Adrenal gland (tissue), 12 donors: ENCODE measurements around the gene INSR. TPM values are rescaled to one million over a fixed set of nuclear protein-coding genes. Genes with fewer than 3 reads are reported as not detected.

Experiments
- DNase-seq, 7 donors: peaks; one replicate each; pipeline ENCODE4 v3.0.0-alpha.2; 2019 to 2020
- H3K27ac ChIP-seq, 5 donors: fragments of 200-600 bp; sonication (generic) in 4 of 5; 1 replicate in 3 of 5; 2 replicates in 2 of 5; pipeline versions ENCODE4 v1.5.1 to v1.8.0; 2016 to 2020; ENCODE audit warnings: mild to moderate bottlenecking in 1 of 5
- H3K27me3 ChIP-seq: fragments of 200-600 bp; 2 replicates; pipeline ENCODE4 v1.8.0; 2021
- H3K36me3 ChIP-seq, 2 donors: fragments of 200-600 bp; replicated peaks in 1 of 2; 1 replicate in 1 of 2; 2 replicates in 1 of 2; pipeline versions ENCODE4 v1.5.1 to v1.8.0; 2018 to 2022
- H3K4me1 ChIP-seq, 2 donors: fragments of 200-600 bp; replicated peaks in 1 of 2; 1 replicate in 1 of 2; 2 replicates in 1 of 2; pipeline versions ENCODE4 v1.5.1 to v1.8.0; 2018 to 2021
- H3K4me3 ChIP-seq, 4 donors: fragments of 200-600 bp; sonication (generic) in 3 of 4; one replicate each; pipeline ENCODE4 v1.5.1; 2016 to 2018
- H3K9me3 ChIP-seq, 3 donors: fragments of 200-600 bp; sonication (generic) in 1 of 3; replicated peaks in 1 of 3; 1 replicate in 2 of 3; 2 replicates in 1 of 3; pipeline versions ENCODE4 v1.5.1 to v1.8.0; 2016 to 2021
- POLR2A ChIP-seq, 2 donors: fragments of 450-650 bp; IDR thresholded peaks; one replicate each; pipeline ENCODE4 v1.6.1; 2017; ENCODE audit warnings: antibody characterized with exemption in 2 of 2, mild to moderate bottlenecking in 2 of 2, moderate library complexity in 1 of 2
- WGBS, 4 donors: extraction: QIAGEN DNeasy Blood & Tissue Kit in 2 of 4; methylation state at CpG; one replicate each; pipeline versions ENCODE4 v1.1.5 to v1.1.7; 2013 to 2017; 5-methylcytosine and 5-hydroxymethylcytosine counted together
- intact Hi-C, 2 donors: fragments of 100-400 bp; cut with DNase I; formaldehyde crosslinking; loops; one replicate each; pipeline versions ENCODE4 v1.14.1 to v1.15.0; 2022 to 2023
- polyA plus RNA-seq, 3 donors: library from polyadenylated mRNA; stranded (reverse); fragments of 200-250 nt in 2 of 3; fragments of 350-450 nt in 1 of 3; fragmentation: Illumina TruSeq in 1 of 3; extraction: RNeasy Lipid Tissue Mini Kit (QIAGEN cat#74804) in 1 of 3; gene quantifications; one replicate each; pipeline ENCODE4 v1.2.3, GENCODE V29; 2013 to 2014
- total RNA-seq, 9 donors: library from RNA; depleted of rRNA in 4 of 9; stranded (reverse); fragments of >200 nt in 4 of 9; fragments of 120-200 nt in 1 of 9; fragmentation: NEBNext Ultra II Directional in 1 of 9; extraction: Animal tissue kit (Norgen Biotek cat#: 25700) in 1 of 9; gene quantifications; one replicate each; pipeline versions ENCODE4 v1.1.0 to v1.2.4, GENCODE V29; 2013 to 2023
- TF ChIP-seq, protein P1 (sequence below), 6 experiments: fragments of 450-650 bp in 4 of 6; fragments of 200-600 bp in 2 of 6; sonication (generic) in 1 of 6; IDR thresholded peaks; 1 replicate in 5 of 6; 2 replicates in 1 of 6; pipeline versions ENCODE4 v1.5.1 to v1.8.0; 2016 to 2021; ENCODE audit warnings: antibody characterized with exemption in 6 of 6, mild to moderate bottlenecking in 2 of 6, moderate library complexity in 1 of 6
- donor health status: healthy with polysubstance abuse.
- donor health status: Bipolar disorder and iron deficiency.
- donor health status: DM: yes; HTN: yes; CAD: no.
- donor health status: DM: no; HTN: no; CAD: no.
- donor health status: DM: no; HTN: no; CAD: no.
- donor health status: DM: yes; HTN: yes; CAD: no.

The INSR gene
- total and polyA plus RNA-seq, 12 donors: 19.0 to 327 (median 99.9) TPM

DNA sequence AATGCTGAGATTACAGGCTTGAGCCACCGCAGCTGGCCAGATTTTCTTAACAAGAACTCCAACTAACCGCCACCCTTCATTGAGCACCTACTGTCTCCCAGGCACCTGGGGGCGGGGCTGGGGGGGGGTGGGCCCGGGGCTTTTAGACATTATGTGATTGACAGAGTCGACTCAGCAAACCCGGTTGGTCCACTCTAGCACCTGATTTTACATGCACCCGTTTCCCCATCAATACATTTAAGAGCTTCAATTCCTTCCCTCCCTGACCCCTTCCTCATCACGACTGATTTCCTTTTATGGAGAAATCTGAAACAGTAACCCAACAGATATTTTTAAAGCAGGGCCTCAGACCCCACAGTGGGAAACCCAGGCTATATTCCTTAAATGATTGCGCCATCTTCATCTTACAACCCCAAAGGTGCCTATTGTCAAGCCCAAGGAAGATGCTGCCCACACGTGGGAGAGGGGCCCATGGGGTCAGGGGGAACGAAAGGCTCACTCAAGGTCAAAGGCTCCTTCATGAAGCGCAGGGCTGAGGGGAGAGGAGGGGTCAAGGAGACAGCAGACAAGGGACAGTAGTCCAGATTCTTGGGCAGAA lies 1.8 kb downstream of the INSR start:
- 46 to 53% (median 52%) methylated on average over 12 of the region's 12 CpGs for WGBS, 4 donors
- peak in 1 of 7 donors; percentile 20 for DNase-seq
- no peak for TF ChIP-seq POLR2A (IDR thresholded peaks at IDR 0.05)
- TF ChIP-seq, protein P1, sequence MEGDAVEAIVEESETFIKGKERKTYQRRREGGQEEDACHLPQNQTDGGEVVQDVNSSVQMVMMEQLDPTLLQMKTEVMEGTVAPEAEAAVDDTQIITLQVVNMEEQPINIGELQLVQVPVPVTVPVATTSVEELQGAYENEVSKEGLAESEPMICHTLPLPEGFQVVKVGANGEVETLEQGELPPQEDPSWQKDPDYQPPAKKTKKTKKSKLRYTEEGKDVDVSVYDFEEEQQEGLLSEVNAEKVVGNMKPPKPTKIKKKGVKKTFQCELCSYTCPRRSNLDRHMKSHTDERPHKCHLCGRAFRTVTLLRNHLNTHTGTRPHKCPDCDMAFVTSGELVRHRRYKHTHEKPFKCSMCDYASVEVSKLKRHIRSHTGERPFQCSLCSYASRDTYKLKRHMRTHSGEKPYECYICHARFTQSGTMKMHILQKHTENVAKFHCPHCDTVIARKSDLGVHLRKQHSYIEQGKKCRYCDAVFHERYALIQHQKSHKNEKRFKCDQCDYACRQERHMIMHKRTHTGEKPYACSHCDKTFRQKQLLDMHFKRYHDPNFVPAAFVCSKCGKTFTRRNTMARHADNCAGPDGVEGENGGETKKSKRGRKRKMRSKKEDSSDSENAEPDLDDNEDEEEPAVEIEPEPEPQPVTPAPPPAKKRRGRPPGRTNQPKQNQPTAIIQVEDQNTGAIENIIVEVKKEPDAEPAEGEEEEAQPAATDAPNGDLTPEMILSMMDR (IDR thresholded peaks at IDR 0.05): no peak
- Histone ChIP-seq H3K4me1 (peaks cover 3 to 41% of the 10 kb centered on the region in 2 donors), H3K9me3 (no peaks in the 10 kb centered on the region), H3K27me3 (no peaks in the 10 kb centered on the region), H3K27ac (peak overlapping the region; percentile 19 to 95 (median 92)), H3K4me3 (peak overlapping the region in 3 of 4 donors; percentile 13 to 100 (median 61)), H3K36me3 (no peaks in the 10 kb centered on the region)
- intact Hi-C loops: loop anchor here in 1 of 2 donors (5.0 kb wide), 1 partner anchor 95 kb away; no protein-coding TSS in a partner anchor

DNA sequence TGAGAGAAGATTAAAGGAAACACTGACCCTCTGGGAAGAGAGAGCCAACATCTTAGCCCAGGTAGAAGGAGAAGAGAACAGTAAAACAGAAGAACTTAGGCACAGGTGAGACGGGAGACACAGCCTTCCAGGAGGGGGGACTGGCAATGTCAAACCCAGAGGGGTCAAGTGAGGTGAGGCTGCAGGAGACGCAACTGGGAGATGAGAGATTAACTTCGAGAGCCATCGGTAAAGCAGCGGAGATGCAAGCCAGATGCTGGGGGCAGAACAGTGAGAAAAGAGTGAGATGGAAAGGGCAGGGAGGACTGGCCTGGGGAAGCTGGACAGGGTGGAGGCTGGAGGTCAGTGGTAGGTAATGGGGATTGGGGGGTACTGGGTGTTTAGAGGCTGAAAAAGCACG lies 5.2 kb downstream of the INSR start:
- Histone ChIP-seq H3K27me3 (no peaks in the 10 kb centered on the region), H3K4me1 (peaks cover 3 to 33% of the 10 kb centered on the region in 2 donors), H3K9me3 (no peaks in the 10 kb centered on the region), H3K36me3 (no peaks in the 10 kb centered on the region), H3K4me3 (no peak overlapping the region), H3K27ac (peak overlapping the region in 1 of 5 donors; percentile 65)
- intact Hi-C loops: no loop called here
- TF ChIP-seq, protein P1 (IDR thresholded peaks at IDR 0.05): no peak
- no peak for TF ChIP-seq POLR2A (IDR thresholded peaks at IDR 0.05)
- DNase-seq: no peak
- WGBS, 4 donors: 34 to 38% (median 37%) methylated on average over 6 of the region's 6 CpGs

DNA sequence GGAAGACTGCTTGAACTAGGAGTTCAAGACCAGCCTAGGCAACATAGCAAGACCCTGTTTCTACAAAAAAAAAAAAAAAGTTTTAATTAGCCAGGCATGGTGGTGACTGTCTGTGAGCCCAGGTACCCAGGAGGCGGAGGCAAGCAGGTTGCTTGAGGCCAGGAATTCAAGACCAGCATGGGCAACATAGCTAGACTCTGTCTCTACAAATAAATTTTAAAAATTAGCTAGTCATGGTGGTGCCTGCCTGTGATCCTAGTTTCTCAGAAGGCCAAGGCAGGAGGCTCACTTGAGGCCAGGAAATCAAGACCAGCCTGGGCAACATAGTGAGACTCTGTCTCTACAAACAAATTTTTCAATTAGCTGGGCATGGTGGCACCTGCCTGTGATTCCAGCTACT lies 6.1 kb downstream of the INSR start:
- intact Hi-C loops: no loop called here
- WGBS, 4 donors: 95 to 100% (median 100%) methylated on average over 1 of the region's 1 CpG
- Histone ChIP-seq H3K4me3 (no peak overlapping the region), H3K9me3 (no peaks in the 10 kb centered on the region), H3K4me1 (peaks cover 3 to 33% of the 10 kb centered on the region in 2 donors), H3K36me3 (no peaks in the 10 kb centered on the region), H3K27me3 (no peaks in the 10 kb centered on the region), H3K27ac (peak overlapping the region in 4 of 5 donors; percentile 10 to 57 (median 36))
- no peak for DNase-seq
- TF ChIP-seq POLR2A (IDR thresholded peaks at IDR 0.05): no peak
- TF ChIP-seq, protein P1 (IDR thresholded peaks at IDR 0.05): no peak

DNA sequence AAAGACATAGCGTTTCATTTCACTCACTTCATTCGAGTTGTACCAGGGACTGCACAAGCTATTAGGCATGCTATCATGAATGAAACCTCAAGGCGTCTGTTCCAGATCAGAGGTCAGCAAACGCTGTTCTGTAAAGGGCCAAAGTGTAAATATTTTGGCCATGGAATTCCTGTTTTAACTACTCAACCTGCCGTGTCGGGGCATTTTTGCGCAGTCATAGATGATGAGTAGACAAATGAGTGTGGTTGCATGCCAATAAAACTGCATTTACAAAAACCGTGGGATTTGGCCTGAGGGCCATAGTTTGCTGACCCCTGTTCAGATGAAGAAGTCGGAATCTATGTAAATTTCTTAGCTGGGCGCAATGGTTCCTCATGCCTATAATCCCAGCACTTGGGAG lies 6.5 kb downstream of the INSR start:
- H3K4me3 ChIP-seq: no peak overlapping the region
- intact Hi-C loops: no loop called here
- peaks cover 3 to 33% of the 10 kb centered on the region in 2 donors for H3K4me1 ChIP-seq
- H3K36me3 ChIP-seq: no peaks in the 10 kb centered on the region
- DNase-seq: no peak
- H3K27me3 ChIP-seq: no peaks in the 10 kb centered on the region
- H3K9me3 ChIP-seq: no peaks in the 10 kb centered on the region
- 54 to 61% (median 58%) methylated on average over 10 of the region's 10 CpGs for WGBS, 4 donors
- no peak for TF ChIP-seq POLR2A (IDR thresholded peaks at IDR 0.05)
- TF ChIP-seq, protein P1 (IDR thresholded peaks at IDR 0.05): no peak
- H3K27ac ChIP-seq: peak overlapping the region in 3 of 5 donors; percentile 32 to 57 (median 41)
